ENCODE results near the gene P2RY12. TPM values are rescaled to one million over a fixed set of nuclear protein-coding genes. Genes with fewer than 3 reads are reported as not detected.

Gene P2RY12
- not detected for polyA plus RNA-seq (2012; ENCODE audit: insufficient read depth, insufficient read length)

DNA sequence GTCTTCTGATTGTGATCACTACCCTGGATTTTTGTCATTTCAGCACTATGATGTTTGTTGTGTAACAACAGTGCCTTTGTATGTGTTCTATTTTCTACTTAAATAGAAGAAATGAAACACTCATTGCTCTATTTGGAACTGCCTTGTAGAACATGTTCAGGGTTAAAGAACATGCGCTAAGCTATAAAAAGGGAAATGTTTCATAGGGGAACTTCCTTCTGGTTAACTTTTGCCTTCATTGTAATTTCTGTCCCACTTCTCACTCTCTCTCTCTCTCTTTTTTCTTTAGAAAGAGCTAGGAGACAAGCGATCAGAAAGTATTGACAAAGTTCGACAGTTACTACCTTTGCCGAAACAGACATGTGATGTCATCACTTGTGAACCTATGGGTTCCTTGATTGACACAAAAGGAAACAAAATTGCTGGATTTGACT lies at the start of gene P2RY12:
Gene P2RY12, minus strand, starts transcription at position 13 of the 434 bp plus-strand sequence. CDS start 45,908 bp downstream, outside the sequence.
- no peak for DNase-seq (ENCODE audit: low read depth, low spot score)
- no peak within 1 kb of the TSS for H3K4me3 ChIP-seq (ENCODE audit: low read length)

DNA sequence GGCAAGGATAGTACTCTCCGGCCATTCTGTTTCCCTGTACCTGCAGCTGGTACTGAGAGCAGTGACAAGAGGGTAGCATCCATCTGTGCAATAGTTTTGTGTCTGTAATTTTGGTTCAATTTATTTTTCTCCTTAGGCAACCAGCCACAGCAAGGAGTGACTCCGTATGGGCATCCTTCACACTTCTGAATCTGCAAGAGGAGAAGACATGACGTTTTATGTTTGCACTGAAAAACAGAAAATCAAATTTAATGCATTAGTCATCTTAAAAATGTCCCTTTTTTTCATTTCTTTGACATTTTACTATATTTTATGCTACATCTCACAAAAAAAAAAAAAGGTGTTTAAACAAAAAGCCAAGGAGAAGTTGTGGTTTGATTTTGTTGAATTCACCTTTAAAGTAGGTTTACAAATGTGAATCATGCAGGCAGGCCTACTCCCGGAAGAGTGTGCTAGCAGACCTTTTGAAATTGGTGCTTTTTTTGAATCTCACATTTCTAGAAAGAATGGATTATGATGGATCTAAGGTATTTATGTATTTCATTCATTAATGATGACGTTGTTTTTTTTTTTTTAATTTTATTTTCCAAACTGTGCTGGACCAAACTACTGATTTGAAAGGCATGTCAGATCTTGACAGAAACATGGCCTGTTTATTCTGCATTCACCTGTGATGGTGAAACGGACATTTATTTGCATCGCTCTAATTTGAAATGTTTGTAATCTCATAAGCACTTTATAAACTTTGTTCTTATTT lies 48.2 kb upstream of the P2RY12 start:
- no peak for DNase-seq (ENCODE audit: low read depth, low spot score)
- H3K4me3 ChIP-seq (ENCODE audit: low read length), result no peak overlapping the region

GRCh38 chr3:151431940-151432339 lies 47.4 kb upstream of the P2RY12 start:
- no peak overlapping the region for H3K4me3 ChIP-seq (ENCODE audit: low read length)
- peak; percentile 73 for DNase-seq (ENCODE audit: low read depth, low spot score)

GRCh38 chr3:151430821-151431484 lies 46.4 kb upstream of the P2RY12 start:
- DNase-seq (ENCODE audit: low read depth, low spot score), result no peak
- no peak overlapping the region for H3K4me3 ChIP-seq (ENCODE audit: low read length)

DNA sequence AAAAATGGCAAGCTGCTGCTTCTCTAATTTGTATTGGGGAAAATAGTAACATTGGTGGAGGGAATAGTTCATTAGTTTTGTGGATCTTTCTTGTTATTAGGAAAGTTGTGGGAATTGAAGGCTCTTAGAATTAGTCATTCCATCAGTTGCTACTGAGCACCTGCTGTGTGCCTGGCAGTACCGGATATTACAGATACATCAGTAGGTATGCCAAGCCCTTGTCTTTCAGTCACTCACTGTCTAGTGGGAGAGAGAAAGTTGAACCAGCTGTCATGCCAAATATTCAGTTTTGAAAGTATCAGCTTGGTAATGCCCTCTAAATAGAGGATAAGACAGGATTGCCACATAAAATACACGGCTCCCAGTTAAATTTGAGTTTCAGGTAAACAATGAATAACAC lies 43.8 kb upstream of the P2RY12 start:
- no peak overlapping the region for H3K4me3 ChIP-seq (ENCODE audit: low read length)
- DNase-seq (ENCODE audit: low read depth, low spot score), result no peak

GRCh38 chr3:151426341-151426657 lies 41.7 kb upstream of the P2RY12 start:
- DNase-seq (ENCODE audit: low read depth, low spot score), result no peak
- no peak overlapping the region for H3K4me3 ChIP-seq (ENCODE audit: low read length)

DNA sequence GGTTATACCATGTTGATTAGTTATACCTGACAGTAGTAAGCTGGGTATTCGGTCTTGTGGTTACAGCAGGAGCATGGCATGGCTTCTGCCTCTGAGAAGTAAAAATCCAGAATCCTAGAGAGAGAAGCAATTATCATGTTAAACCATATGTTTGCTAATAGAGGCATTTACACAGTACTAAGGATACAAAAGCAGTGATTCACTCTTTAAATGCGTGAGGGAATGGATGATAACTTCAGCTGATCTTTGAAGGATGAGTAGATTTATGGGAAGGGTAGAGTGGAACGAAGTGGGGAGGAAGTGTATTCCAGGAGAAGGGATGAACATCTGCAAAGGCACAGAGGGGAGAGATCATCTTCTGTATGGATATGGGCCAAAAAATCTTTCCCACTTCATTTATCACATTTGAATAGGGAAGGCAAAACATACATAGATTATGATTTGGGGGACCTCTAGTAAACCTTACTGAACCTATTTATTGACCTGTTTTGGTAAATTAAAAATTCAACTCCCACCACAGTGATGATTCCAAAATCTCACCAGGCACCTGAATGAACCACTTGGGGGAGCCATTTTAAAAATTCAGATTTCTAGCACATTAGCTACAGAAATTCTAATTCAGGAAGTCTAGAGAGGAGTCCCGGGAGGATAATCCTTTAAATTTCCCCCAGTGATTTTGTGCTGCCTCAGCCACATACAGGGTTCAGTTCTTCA lies 41.2 kb upstream of the P2RY12 start:
- H3K4me3 ChIP-seq (ENCODE audit: low read length), result no peak overlapping the region
- DNase-seq (ENCODE audit: low read depth, low spot score), result no peak

- no peak overlapping the region for H3K4me3 ChIP-seq (ENCODE audit: low read length)
Observed at GRCh38 chr3:151423091-151423490, 38.5 kb upstream of the P2RY12 start.

DNA sequence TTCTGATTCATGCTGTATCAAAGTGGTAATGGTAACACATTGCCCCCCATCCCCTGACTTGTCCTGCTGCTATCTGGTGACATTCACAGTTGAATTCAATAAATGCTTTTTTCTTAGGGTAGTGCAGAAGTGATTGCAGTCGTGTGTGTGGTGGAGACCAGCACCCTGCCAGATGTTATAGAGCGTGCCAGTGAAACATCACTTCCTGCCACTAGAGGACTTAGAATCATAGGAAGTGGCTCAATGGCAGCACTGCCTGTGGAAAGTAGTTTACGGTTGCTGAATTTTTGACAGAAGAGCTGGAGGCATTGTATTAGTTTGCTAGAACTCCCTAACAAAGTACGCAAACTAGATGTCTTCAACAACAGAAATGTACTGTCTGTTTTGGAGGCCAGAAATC lies 37.4 kb upstream of the P2RY12 start:
- no peak overlapping the region for H3K4me3 ChIP-seq (ENCODE audit: low read length)
- DNase-seq (ENCODE audit: low read depth, low spot score), result peak; percentile 42

More at GRCh38 chr3:151423091-151423490, 38.5 kb upstream of the P2RY12 start:
- no peak for DNase-seq (ENCODE audit: low read depth, low spot score)

DNA sequence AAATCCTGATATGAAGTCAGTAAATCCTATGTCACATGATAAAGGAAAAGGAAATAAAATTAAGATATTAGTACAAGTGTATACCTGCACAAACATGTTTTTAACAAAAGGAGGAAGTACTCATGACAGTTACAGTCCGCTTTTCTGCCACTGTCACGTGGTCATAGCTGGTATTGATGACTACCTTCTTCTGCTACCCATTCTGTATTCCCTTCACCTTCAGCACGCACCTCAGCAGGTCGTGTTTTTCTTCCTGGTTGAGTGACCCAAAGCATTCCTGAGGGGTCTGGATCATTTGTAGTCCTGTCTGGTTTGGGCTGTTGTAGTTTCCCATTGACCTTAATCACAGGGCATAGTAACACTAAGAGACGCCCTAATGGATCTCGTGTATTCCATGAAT lies 35.3 kb upstream of the P2RY12 start:
- no peak overlapping the region for H3K4me3 ChIP-seq (ENCODE audit: low read length)
- no peak for DNase-seq (ENCODE audit: low read depth, low spot score)

DNA sequence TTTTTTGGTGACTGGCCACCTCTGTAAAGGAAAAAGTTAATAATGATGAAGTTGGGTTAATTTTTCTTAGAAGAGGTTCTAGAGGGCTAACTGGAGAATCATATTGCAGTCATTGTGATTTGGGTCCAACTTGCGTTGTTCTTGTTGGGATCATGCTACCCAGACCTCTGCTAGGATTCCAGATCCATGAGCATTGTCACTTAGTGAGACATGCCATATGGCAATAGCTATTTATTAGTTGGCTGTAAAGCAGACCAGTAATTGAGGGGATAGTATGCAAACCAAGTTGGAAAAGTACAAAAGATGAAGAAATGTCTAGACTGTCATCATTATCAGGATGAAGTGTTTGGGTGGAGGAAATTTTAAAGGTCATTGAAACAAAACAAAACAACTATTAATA lies 30.7 kb upstream of the P2RY12 start:
- H3K4me3 ChIP-seq (ENCODE audit: low read length), result no peak overlapping the region
- no peak for DNase-seq (ENCODE audit: low read depth, low spot score)

GRCh38 chr3:151412989-151413388 lies 28.4 kb upstream of the P2RY12 start:
- DNase-seq (ENCODE audit: low read depth, low spot score), result no peak
- no peak overlapping the region for H3K4me3 ChIP-seq (ENCODE audit: low read length)

DNA sequence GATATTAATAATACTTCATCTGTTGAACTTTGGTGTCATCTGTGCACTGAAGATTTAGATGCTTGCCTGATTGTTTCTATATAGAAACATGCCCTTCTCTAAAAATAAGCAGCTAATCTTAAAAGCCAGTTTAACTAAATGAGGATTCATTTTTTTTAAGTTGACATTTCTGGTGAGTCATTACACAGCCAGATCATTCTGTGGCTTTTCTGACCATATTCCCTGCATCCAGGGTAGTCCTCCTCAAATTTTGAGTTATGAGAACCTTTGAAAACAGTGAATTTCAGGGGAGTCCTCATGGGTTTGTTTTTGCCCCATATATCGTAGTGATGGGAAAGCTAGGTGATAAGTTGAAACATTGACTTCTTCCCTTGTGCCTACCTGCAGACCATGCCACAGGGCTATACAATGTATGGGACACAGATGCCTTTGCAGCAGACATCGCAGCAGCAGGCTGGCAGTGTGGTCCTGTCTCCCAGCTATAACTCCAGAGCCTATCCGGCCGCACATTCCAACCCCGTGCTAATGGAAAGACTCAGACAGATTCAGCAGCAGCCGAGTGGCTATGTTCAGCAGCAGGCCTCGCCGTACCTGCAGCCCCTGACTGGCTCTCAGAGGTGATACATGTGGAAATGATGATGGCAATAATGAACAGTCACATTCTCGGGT lies 26.5 kb upstream of the P2RY12 start:
- no peak for DNase-seq (ENCODE audit: low read depth, low spot score)

DNA sequence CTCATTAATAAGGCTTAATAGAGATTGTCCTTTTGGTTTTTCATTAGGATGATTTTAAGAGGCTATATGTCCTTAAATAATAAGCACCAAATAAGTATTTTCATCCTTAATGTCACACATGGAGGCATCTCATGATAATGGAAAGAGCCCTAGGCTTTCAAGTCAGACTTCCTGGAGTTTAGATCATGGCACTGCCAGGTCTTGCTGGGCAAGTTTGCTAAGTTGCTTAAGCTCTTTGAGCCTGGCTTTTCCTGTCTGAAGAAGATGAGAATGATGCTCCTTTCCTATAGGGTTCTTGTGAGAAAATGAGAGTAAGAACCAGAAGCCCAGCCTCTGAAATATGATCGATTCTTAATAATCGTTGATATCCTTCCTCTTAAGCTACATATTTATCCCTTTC lies 23.4 kb upstream of the P2RY12 start:
- no peak for DNase-seq (ENCODE audit: low read depth, low spot score)
- H3K4me3 ChIP-seq (ENCODE audit: low read length), result no peak overlapping the region

More for the DNA sequence above, 26.5 kb upstream of the P2RY12 start:
- no peak overlapping the region for H3K4me3 ChIP-seq (ENCODE audit: low read length)

- no peak for DNase-seq (ENCODE audit: low read depth, low spot score)
- H3K4me3 ChIP-seq (ENCODE audit: low read length), result no peak overlapping the region
Observed at GRCh38 chr3:151404316-151404715, 19.8 kb upstream of the P2RY12 start.

- no peak for DNase-seq (ENCODE audit: low read depth, low spot score)
- no peak overlapping the region for H3K4me3 ChIP-seq (ENCODE audit: low read length)
Observed at GRCh38 chr3:151403246-151403645, 18.7 kb upstream of the P2RY12 start.

GRCh38 chr3:151402349-151402748 lies 17.8 kb upstream of the P2RY12 start:
- DNase-seq (ENCODE audit: low read depth, low spot score), result no peak
- no peak overlapping the region for H3K4me3 ChIP-seq (ENCODE audit: low read length)

DNA sequence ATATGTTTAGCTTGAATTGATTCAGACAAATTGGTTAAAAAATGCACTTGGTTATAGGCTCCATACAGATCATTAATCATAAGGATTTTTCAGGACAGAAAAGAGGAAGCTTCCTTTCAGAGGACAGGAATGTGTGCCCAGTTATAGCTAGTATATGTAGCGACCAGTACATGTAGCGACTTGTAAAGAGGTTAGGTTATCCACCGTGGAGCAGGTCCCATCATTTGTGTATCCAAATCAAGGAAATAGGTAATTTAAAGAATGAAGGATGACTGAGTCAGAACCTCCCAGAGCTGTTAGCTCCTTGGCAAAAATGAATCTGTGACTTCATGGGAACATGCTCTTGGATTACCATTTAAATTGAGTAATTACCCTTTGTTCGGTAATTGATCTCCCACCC lies 15.8 kb upstream of the P2RY12 start:
- DNase-seq (ENCODE audit: low read depth, low spot score), result no peak
- no peak overlapping the region for H3K4me3 ChIP-seq (ENCODE audit: low read length)

- H3K4me3 ChIP-seq (ENCODE audit: low read length), result no peak overlapping the region
- DNase-seq (ENCODE audit: low read depth, low spot score), result no peak
Observed at GRCh38 chr3:151398895-151399294, 14.3 kb upstream of the P2RY12 start.

DNA sequence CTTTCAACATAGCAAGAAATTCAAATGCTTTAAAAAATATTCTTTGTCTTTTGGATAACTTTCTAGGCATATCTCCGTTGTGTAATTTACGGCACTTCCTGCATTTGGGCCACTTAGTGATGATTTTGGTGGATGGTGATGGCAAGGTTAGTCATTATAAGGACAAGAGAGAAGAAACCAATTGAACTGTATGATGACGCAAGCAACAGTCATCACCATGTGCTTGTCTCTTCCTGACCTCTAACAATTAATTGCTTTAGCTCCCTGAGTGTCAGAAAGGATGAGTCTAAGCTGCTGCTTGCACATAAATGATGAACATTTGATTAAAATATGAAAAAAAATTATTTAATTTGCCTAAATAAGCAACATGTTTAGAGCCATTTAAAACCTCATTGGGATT lies 11.3 kb upstream of the P2RY12 start:
- H3K4me3 ChIP-seq (ENCODE audit: low read length), result no peak overlapping the region
- DNase-seq (ENCODE audit: low read depth, low spot score), result no peak

Data from Jurkat, Clone E6-1 (cell line).